D721Med (cell line): Measurements from ENCODE around the gene HBG1.

Experiments used
- DNase-seq: peaks from one replicate; pipeline ENCODE4 v3.0.0; 2011; ENCODE audit warnings: low spot score; ENCODE audit not compliant: insufficient read length
- FAIRE-seq: peaks from 2 replicates; lab custom pipeline; 2011; peaks lifted over from hg19 to GRCh38; lab: Jason Lieb, UNC
- CTCF ChIP-seq: IDR thresholded peaks from 2 replicates; pipeline ENCODE4 v1.5.1; 2012; ENCODE audit warnings: mild to moderate bottlenecking, control low read depth; ENCODE audit not compliant: insufficient read depth; ENCODE audit errors: missing control alignments

HBG1 gene

GRCh38 chr11:5283882-5284281 lies 34.2 kb upstream of the HBG1 start:
- DNase-seq (no peak), FAIRE-seq (no peak)
- no peak for TF ChIP-seq CTCF

DNA sequence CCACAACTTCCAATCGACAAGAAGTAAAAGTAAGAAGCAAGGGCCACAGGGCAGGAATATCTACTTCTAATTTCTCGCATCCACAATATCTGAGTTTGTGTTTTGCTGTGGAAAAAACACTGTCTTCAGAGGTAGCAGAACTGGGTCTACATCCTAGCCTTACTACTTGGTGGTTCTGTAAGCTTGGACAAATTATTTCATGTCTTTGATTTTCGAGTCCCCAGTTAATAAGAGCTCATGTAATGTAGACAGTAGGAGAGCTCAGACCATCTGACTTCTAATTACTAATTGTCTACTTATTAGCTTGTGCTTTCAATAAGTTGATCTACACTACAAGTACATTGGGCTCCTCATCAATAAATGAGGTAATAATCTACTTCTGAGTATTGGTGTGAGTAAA lies 33.4 kb upstream of the HBG1 start:
- FAIRE-seq: no peak
- no peak for TF ChIP-seq CTCF
- no peak for DNase-seq

- FAIRE-seq: no peak
- TF ChIP-seq CTCF: no peak
- DNase-seq: no peak
These were observed 33.0 kb upstream of the HBG1 start for GRCh38 chr11:5282628-5283027.

GRCh38 chr11:5281596-5281995 lies 31.9 kb upstream of the HBG1 start:
- DNase-seq (no peak), FAIRE-seq (no peak)
- TF ChIP-seq CTCF: no peak

DNA sequence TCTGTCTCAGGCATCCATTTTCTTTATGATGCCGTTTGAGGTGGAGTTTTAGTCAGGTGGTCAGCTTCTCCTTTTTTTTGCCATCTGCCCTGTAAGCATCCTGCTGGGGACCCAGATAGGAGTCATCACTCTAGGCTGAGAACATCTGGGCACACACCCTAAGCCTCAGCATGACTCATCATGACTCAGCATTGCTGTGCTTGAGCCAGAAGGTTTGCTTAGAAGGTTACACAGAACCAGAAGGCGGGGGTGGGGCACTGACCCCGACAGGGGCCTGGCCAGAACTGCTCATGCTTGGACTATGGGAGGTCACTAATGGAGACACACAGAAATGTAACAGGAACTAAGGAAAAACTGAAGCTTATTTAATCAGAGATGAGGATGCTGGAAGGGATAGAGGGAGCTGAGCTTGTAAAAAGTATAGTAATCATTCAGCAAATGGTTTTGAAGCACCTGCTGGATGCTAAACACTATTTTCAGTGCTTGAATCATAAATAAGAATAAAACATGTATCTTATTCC lies 31.0 kb upstream of the HBG1 start:
- no peak for FAIRE-seq
- DNase-seq: no peak
- TF ChIP-seq CTCF: no peak

GRCh38 chr11:5279471-5280090 lies 29.9 kb upstream of the HBG1 start:
- FAIRE-seq: no peak
- TF ChIP-seq CTCF: no peak
- DNase-seq: no peak

GRCh38 chr11:5277807-5278382 lies 28.2 kb upstream of the HBG1 start:
- FAIRE-seq (no peak), DNase-seq (no peak)
- no peak for TF ChIP-seq CTCF
